GM18505 (cell line): ENCODE results near the gene JUN.

Experiments used
- ATAC-seq: cut with Tn5 transposase; IDR thresholded peaks from one replicate; pipeline ENCODE4 v1.9.1; 2021; ENCODE audit not compliant: unreplicated experiment
- POLR2A ChIP-seq: IDR thresholded peaks from 4 replicates; pipeline ENCODE4 v1.6.1; 2011; ENCODE audit warnings: borderline replicate concordance; ENCODE audit not compliant: insufficient read depth, insufficient read length; ENCODE audit errors: extremely low read depth

Gene JUN

DNA sequence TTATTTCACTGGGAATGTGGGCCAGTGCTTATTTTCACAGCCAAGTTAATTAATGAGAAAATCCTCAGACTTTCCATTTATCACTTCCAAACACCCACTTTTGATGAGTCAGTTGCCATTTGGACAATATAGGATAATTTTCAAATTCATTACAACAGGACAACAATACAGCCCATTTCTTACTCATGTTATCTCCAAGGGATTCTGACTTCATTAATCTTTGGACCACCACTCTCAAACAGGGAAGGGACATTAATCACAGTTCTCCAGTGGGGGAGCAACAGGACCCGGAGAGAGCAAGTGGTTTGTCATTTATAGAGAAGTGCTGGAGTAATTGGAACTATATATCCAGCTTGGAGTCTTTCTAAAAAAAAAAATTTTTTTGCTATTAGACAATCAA is 38.7 kb downstream of the JUN start:
- no peak for TF ChIP-seq POLR2A
- ATAC-seq: no peak

DNA sequence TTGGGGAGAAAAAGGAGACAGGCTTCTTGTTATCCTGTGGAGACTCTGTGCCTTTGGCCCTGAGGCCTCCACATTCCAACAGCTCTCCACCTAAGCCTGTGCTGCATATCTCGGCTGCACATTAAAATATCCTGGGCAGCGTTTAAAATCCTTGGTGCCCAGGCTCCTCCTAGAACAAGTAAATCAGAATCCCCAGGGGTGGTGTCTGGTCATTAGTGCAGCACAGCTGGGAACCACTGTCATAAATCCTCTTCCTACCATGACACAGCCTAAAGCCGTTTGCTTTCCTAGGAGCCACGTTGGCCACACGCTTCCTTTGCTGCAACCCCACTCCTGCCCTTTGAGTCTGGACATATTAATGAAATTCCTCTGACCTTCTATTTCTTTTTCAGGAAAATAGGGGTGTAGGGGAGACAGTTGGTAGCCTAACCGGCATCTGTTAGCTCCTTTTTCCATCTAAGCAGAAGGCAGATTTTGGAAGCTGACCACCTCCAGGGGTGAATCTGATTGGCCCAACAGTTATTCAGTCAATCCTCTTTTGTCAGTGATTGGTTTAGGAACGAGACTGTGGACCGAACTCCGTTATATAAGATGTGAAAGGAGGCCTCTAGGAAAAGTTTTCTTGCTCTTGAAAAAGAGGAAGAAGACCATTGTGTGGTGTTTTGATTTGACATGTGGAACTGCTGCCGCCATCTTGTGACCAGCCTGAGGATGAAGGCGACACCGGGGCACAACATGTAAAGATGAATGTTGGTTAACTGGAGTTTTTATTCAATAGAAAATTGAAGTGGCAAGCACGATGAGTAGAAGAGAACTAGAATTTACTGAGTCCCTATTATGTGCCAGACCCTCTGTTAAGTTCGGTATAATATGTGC is 41.9 kb downstream of the JUN start:
- no peak for TF ChIP-seq POLR2A
- no peak for ATAC-seq

GRCh38 chr1:58739856-58740466 is 43.9 kb downstream of the JUN start:
- TF ChIP-seq POLR2A: no peak
- ATAC-seq: no peak

DNA sequence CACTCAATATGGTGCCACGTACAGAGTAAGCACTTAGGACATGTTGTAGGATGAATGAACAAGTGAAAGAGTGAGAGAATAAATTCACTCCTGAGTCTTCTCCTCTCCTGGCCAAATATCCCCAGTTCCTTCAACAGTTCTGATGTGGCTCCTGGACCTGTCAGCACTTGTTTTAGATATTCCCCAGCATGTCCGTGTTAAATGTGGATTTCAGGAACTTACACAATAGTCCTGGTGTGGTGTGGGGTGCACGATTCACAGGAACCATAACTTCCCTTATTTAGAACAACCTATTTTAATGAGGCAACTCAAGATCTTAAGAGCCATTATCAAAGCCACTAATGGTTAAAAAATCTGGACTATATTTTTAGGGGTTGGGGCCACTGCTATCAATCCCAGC is 45.0 kb downstream of the JUN start:
- TF ChIP-seq POLR2A: no peak
- no peak for ATAC-seq

GRCh38 chr1:58735586-58735985 is 48.3 kb downstream of the JUN start:
- no peak for ATAC-seq
- no peak for TF ChIP-seq POLR2A

DNA sequence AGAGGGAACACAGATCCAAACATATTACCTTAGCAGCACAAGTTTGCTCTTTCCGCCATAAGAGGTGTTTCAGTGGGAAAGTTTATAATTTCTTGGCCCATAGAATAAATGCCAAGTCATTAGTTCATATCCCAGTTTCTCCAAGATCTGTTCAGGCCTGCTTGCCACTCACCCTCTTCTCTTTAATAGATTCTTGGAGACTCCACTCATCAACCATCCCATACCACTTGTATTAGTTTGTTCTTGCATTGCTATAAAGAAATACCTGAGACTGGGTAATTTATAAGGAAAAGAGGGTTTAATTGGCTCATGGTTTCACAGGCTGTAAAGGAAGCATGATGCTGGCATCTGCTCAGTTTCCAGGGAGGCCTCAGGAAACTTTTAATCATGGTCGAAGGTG is 49.2 kb downstream of the JUN start:
- no peak for TF ChIP-seq POLR2A
- ATAC-seq: no peak

- no peak for ATAC-seq
- TF ChIP-seq POLR2A: no peak
Observed at GRCh38 chr1:58732087-58732775, 51.6 kb downstream of the JUN start.
